Measurements from ENCODE around the gene IGFL3.
"Not testable (repeated sequence)": the region's sequence is repeated elsewhere in the genome, so short reads cannot be mapped to it uniquely, and the experiment has no call there.

Gene IGFL3

GRCh38 chr19:46078573-46079332, 45.7 kb downstream of the IGFL3 start:
- H3K4me1 ChIP-seq (ENCODE audit: low read length); DNase-seq; H3K9ac ChIP-seq (ENCODE audit: low read length); H3K27ac ChIP-seq (ENCODE audit: low read length); H4K20me1 ChIP-seq (ENCODE audit: insufficient read depth, low read length); H3K9me3 ChIP-seq (replicated peaks; ENCODE audit: insufficient read depth, low read length); H3F3A ChIP-seq (ENCODE audit: insufficient read depth, low read length); H3K36me3 ChIP-seq (replicated peaks; ENCODE audit: insufficient read depth, low read length); H3K79me2 ChIP-seq (ENCODE audit: low read length); H3K9me2 ChIP-seq (replicated peaks; ENCODE audit: insufficient read depth, low read length); H2AFZ ChIP-seq (ENCODE audit: low read length); H3K4me2 ChIP-seq (ENCODE audit: low read depth, low read length); H3K4me3 ChIP-seq (ENCODE audit: low read length): not testable (repeated sequence)
- TF ChIP-seq, protein P1, sequence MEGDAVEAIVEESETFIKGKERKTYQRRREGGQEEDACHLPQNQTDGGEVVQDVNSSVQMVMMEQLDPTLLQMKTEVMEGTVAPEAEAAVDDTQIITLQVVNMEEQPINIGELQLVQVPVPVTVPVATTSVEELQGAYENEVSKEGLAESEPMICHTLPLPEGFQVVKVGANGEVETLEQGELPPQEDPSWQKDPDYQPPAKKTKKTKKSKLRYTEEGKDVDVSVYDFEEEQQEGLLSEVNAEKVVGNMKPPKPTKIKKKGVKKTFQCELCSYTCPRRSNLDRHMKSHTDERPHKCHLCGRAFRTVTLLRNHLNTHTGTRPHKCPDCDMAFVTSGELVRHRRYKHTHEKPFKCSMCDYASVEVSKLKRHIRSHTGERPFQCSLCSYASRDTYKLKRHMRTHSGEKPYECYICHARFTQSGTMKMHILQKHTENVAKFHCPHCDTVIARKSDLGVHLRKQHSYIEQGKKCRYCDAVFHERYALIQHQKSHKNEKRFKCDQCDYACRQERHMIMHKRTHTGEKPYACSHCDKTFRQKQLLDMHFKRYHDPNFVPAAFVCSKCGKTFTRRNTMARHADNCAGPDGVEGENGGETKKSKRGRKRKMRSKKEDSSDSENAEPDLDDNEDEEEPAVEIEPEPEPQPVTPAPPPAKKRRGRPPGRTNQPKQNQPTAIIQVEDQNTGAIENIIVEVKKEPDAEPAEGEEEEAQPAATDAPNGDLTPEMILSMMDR (IDR thresholded peaks at IDR 0.05; ENCODE audit: low read length) = peak; percentile 42
- peaks cover 61% of the 10 kb centered on the region for H3K27me3 ChIP-seq (replicated peaks; ENCODE audit: insufficient read depth, low read length)

- Histone ChIP-seq H3K9me2 (replicated peaks; ENCODE audit: insufficient read depth, low read length) (no peaks in the 10 kb centered on the region), H3F3A (ENCODE audit: insufficient read depth, low read length) (no peaks in the 10 kb centered on the region), H3K9ac (ENCODE audit: low read length) (no peak overlapping the region), H2AFZ (ENCODE audit: low read length) (no peak overlapping the region), H3K27me3 (replicated peaks; ENCODE audit: insufficient read depth, low read length) (peaks cover 66% of the 10 kb centered on the region), H3K79me2 (ENCODE audit: low read length) (no peaks in the 10 kb centered on the region), H3K9me3 (replicated peaks; ENCODE audit: insufficient read depth, low read length) (no peaks in the 10 kb centered on the region), H3K4me1 (ENCODE audit: low read length) (peaks cover 9% of the 10 kb centered on the region; the same call in 1 of the 2 replicates), H3K4me2 (ENCODE audit: low read depth, low read length) (peak overlapping the region; percentile 55; the same call in 1 of the 2 replicates), H3K27ac (ENCODE audit: low read length) (no peak overlapping the region), H3K36me3 (replicated peaks; ENCODE audit: insufficient read depth, low read length) (no peaks in the 10 kb centered on the region), H3K4me3 (ENCODE audit: low read length) (0 out of 2 replicates have a peak overlapping the region, but pooled peaks have one; percentile 10), H4K20me1 (ENCODE audit: insufficient read depth, low read length) (no peaks in the 10 kb centered on the region)
- TF ChIP-seq, protein P1 (IDR thresholded peaks at IDR 0.05; ENCODE audit: low read length) = no peak
- TF ChIP-seq EZH2 (optimal IDR thresholded peaks at IDR 0.05; ENCODE audit: low read depth, low read length) (no peak), EZH2phosphoT487 (IDR thresholded peaks at IDR 0.05; ENCODE audit: low read length) (no peak)
- no peak for DNase-seq
These were observed 46.7 kb downstream of the IGFL3 start for GRCh38 chr19:46077815-46078167.

- DNase-seq = peak; percentile 43
- Histone ChIP-seq H3K9me3 (replicated peaks; ENCODE audit: insufficient read depth, low read length) (no peaks in the 10 kb centered on the region), H3F3A (ENCODE audit: insufficient read depth, low read length) (no peaks in the 10 kb centered on the region), H2AFZ (ENCODE audit: low read length) (no peak overlapping the region), H3K9me2 (replicated peaks; ENCODE audit: insufficient read depth, low read length) (no peaks in the 10 kb centered on the region), H3K27me3 (replicated peaks; ENCODE audit: insufficient read depth, low read length) (peaks cover 68% of the 10 kb centered on the region), H3K36me3 (replicated peaks; ENCODE audit: insufficient read depth, low read length) (no peaks in the 10 kb centered on the region), H3K4me3 (ENCODE audit: low read length) (peak overlapping the region; percentile 10; the same call in 1 of the 2 replicates), H3K4me1 (ENCODE audit: low read length) (peaks cover 9% of the 10 kb centered on the region; the same call in 1 of the 2 replicates), H3K27ac (ENCODE audit: low read length) (no peak overlapping the region), H3K9ac (ENCODE audit: low read length) (no peak overlapping the region), H3K4me2 (ENCODE audit: low read depth, low read length) (peak overlapping the region; percentile 55), H3K79me2 (ENCODE audit: low read length) (no peaks in the 10 kb centered on the region), H4K20me1 (ENCODE audit: insufficient read depth, low read length) (no peaks in the 10 kb centered on the region)
- TF ChIP-seq, protein P1 (IDR thresholded peaks at IDR 0.05; ENCODE audit: low read length) = peak; percentile 69
- peak; percentile 58 for TF ChIP-seq EZH2 (optimal IDR thresholded peaks at IDR 0.05; ENCODE audit: low read depth, low read length)
- TF ChIP-seq EZH2phosphoT487 (IDR thresholded peaks at IDR 0.05; ENCODE audit: low read length) = no peak
These were observed 47.3 kb downstream of the IGFL3 start for GRCh38 chr19:46076951-46077814.

All from MM.1S (cell line).